SK-N-DZ (cell line): ENCODE measurements around the gene ECM1.

Experiments used
- DNase-seq: peaks from one replicate; pipeline ENCODE4 v3.0.0-alpha.2; 2015; ENCODE audit warnings: low spot score
- small RNA-seq, 2 experiments: library from RNA; depleted of rRNA; stranded (forward); fragments of <200 nt; gene quantifications; one replicate each; pipeline ENCODE3, GENCODE V24; 2014

Gene ECM1

DNA sequence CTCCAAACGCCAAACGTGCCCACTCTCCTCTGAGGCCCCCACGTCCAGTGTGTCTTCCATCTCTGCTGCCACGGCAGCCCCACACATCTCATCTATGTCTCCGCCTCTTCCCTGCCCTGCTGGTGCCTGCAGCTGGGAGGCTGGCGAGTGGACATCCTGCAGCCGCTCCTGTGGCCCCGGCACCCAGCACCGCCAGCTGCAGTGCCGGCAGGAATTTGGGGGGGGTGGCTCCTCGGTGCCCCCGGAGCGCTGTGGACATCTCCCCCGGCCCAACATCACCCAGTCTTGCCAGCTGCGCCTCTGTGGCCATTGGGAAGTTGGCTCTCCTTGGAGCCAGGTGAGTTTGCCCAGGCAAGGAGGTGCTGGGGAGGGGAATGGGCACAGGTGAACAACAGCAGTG lies 49.9 kb downstream of the ECM1 start:
- DNase-seq: no peak

DNA sequence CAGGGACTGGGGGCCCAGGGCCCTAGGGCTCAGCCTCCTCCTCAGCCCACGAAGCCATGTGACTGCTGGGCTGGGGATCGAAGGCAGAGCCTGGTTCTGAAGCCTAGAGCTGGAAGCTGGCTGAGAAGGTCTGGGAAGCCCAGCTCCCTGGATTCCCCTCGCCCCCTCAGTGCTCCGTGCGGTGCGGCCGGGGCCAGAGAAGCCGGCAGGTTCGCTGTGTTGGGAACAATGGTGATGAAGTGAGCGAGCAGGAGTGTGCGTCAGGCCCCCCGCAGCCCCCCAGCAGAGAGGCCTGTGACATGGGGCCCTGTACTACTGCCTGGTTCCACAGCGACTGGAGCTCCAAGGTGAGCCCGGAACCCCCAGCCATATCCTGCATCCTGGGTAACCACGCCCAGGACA lies 50.4 kb downstream of the ECM1 start:
- DNase-seq: no peak

DNA sequence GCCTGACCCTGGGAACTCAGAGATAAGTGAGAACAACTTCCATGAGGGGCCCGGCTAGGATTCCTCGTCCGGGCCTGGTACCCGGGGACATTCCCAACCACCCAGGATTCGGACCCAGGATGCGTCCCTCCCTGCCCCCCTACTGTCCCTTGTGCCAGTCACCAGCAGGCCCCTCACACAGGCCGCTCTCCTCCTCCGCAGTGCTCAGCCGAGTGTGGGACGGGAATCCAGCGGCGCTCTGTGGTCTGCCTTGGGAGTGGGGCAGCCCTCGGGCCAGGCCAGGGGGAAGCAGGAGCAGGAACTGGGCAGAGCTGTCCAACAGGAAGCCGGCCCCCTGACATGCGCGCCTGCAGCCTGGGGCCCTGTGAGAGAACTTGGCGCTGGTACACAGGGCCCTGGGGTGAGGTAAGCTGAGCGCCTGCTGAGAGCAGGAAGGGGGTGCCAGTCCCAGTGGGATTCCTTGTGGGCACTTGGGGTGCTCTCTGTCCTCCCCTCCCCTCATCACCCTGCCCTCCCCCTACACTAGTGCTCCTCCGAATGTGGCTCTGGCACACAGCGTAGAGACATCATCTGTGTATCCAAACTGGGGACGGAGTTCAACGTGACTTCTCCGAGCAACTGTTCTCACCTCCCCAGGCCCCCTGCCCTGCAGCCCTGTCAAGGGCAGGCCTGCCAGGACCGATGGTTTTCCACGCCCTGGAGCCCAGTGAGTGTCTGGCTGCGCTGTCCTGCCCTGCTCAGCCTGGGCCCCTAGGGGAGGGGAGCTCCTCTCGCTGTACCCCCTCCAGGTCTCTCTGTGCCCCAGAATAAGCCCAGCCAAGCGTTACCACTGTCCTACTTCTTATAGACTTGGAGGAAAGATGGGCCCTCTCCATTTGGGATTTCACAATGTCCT lies 51.1 kb downstream of the ECM1 start:
- DNase-seq: no peak

DNA sequence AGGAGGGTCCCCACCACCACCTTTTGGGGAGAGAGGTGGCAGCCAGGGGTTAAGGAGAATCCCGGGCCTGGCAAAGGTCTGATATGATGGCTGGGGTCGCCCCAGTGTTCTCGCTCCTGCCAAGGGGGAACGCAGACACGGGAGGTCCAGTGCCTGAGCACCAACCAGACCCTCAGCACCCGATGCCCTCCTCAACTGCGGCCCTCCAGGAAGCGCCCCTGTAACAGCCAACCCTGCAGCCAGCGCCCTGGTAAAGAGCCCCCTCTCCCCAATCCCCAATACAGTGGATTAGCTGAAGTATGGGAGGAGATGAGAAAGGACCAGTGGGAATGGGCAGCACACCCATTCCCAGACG lies 51.7 kb downstream of the ECM1 start:
- DNase-seq: no peak

DNA sequence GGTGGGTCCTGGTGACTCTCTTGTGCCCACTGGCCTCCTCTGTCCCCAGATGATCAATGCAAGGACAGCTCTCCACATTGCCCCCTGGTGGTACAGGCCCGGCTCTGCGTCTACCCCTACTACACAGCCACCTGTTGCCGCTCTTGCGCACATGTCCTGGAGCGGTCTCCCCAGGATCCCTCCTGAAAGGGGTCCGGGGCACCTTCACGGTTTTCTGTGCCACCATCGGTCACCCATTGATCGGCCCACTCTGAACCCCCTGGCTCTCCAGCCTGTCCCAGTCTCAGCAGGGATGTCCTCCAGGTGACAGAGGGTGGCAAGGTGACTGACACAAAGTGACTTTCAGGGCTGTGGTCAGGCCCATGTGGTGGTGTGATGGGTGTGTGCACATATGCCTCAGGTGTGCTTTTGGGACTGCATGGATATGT lies 52.1 kb downstream of the ECM1 start:
- DNase-seq: peak; percentile 83

DNA sequence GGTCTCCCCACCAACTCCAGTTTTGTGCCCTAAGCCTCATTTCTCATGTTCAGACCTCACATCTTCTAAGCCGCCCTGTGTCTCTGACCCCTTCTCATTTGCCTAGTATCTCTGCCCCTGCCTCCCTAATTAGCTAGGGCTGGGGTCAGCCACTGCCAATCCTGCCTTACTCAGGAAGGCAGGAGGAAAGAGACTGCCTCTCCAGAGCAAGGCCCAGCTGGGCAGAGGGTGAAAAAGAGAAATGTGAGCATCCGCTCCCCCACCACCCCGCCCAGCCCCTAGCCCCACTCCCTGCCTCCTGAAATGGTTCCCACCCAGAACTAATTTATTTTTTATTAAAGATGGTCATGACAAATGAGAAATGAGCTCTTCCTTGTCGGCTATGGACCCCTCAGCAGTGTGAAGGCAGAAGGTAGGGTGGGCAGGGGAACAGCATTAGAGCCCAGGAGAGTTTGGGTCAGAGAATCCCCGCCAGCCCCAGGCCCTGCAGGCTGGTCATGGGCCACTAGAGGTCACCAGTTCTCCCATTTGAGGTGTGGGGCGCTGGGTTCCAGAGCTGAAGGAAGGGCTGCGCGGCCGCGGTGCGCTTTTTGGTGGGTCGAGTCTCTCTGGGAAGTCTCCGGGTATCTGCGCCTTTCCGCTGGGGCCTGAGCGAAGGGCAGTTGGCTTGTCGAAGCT lies 52.8 kb downstream of the ECM1 start:
- peak; percentile 88 for DNase-seq

DNA sequence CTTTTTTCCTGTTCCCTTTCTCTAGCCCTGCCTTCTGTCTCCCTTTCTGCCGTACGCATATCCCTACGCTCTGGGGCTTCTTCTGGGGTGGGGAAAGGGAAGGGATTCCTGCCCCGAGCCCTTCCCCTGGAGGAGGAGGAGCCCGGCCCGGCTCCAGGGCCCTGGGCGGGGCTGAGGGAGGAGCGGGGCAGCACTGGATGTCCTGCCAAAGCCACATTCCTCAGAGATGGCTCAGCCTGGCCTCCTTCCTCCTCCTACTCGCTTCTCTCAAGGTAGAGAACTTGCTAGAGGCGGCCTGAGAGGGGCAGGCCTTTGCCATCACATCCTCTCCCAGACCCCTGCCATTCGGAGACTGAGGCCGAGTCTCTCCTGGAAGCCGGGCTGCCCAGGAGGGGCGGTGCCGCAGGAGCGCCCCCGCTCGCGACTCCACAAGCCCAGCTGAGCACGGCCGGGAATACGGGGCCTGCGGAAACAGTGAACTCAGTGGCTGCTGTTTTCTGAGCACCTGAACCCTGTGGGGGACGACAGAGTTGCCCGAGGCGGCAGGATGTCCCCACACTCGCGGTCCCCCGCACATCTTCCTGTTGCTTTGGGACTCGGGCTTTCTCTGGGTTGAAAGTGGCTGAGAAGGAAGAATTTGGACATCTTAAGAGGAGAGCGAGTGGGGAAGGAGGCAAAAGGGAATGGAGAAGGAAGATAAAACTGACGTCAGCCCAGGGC lies 53.5 kb downstream of the ECM1 start:
- peak; percentile 89 for DNase-seq

DNA sequence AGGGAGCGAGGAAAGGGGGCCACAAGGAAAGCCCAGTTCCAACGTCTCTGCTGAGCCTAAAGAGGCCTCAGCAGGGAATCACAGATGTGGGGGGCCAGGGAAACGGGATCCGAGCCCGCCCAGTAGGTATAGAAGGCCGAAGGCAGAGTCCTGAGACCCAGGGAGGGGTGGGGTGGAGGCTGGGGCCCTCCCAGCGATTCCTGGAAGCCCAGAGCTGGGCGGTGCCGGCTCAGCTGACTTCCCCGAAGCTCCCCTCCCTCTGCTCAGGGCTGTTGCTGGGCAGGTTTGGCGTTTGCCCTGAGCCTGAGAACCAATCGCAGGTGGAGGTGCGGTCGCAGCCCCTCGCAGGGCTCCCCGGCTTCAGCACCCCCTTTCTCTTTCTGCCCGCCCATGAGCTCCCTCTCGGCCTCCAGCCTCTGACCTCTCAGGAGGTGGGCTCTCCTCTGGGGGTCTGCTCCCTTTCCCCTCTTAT lies 54.1 kb downstream of the ECM1 start:
- DNase-seq: peak; percentile 78

DNA sequence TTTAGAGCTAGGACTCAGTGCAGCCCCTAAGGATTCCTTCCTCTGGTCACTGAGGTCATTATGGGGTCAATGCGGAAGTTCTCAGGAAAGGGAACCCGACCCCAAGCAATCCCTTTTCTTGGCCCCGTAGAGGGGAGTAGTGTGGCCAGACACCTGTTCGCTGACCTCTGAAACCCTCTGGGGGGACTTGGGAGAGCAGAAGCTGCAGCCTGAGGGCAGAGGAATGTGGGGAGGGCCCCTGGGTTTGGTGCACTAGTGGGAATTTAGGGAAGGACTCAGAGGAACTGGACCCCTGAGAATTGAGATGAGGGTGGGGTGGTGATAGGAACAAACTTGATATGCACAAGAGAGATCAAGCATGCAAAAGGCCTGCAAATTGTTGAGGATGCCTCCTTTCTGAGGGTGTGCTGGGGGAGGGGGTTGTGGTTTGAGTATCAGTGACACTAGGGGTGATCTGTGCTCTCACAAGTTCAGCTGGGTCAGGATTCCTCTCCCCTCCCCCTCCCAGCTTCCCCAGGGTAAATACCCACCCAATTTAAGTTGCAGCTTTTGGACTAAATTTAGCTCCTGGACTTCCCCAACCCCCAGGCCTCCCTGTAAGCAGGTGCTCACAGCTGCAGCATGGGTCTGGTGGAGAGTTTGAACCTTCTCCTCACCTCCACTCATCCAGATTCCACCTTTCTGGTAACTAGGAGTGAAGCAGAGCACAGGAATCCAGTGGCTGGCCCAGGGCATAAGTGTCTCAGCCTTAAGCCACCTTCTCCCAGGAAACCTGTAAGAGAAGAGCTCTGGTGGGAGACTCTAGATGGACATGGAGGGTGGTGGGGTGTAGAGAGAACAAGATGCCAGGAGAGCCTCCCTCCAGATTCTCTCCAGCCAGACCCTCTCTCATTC lies 54.8 kb downstream of the ECM1 start:
- DNase-seq: no peak

Small RNA genes within 50 kb of the gene (small RNA-seq; reads per million reads assigned to genes)
- 0 reads per million in 2 experiments for gene MIR4257
